NCI-H2196 (cell line): Measurements from ENCODE around the gene UST.
"Not testable (repeated sequence)": the region's sequence is repeated elsewhere in the genome, so short reads cannot be mapped to it uniquely, and the experiment has no call there.

Experiments
- DNase-seq: peaks from one replicate; lab custom pipeline; 2025; ENCODE audit not compliant: unreplicated experiment; lab: John Stamatoyannopoulos, UW

UST gene

GRCh38 chr6:148934961-148935360 is 188.1 kb downstream of the UST start:
- DNase-seq, result no peak

GRCh38 chr6:148935705-148936435 is 189.0 kb downstream of the UST start:
- no peak for DNase-seq

GRCh38 chr6:148943451-148943850 is 196.6 kb downstream of the UST start:
- DNase-seq, result no peak

GRCh38 chr6:148944608-148945007 is 197.8 kb downstream of the UST start:
- no peak for DNase-seq

- no peak for DNase-seq
These were observed 198.6 kb downstream of the UST start for GRCh38 chr6:148945301-148946021.

GRCh38 chr6:148947621-148948444 is 201.0 kb downstream of the UST start:
- DNase-seq, result peak; percentile 72

GRCh38 chr6:148951662-148952061 is 204.8 kb downstream of the UST start:
- DNase-seq, result no peak

- no peak for DNase-seq
These were observed 205.6 kb downstream of the UST start for GRCh38 chr6:148952147-148953035.

- DNase-seq, result no peak
These were observed 207.6 kb downstream of the UST start for GRCh38 chr6:148954461-148954860.

- DNase-seq, result no peak
These were observed 208.1 kb downstream of the UST start for GRCh38 chr6:148954934-148955333.

GRCh38 chr6:148955441-148955840 is 208.6 kb downstream of the UST start:
- no peak for DNase-seq

GRCh38 chr6:148956163-148956562 is 209.3 kb downstream of the UST start:
- DNase-seq, result not testable (repeated sequence)

GRCh38 chr6:148957752-148958151 is 210.9 kb downstream of the UST start:
- DNase-seq, result no peak

- no peak for DNase-seq
These were observed 212.2 kb downstream of the UST start for GRCh38 chr6:148959008-148959407.

GRCh38 chr6:148959501-148959900 is 212.7 kb downstream of the UST start:
- no peak for DNase-seq

GRCh38 chr6:148962854-148963515 is 216.2 kb downstream of the UST start:
- DNase-seq, result no peak

GRCh38 chr6:148963738-148964137 is 216.9 kb downstream of the UST start:
- no peak for DNase-seq

- DNase-seq, result no peak
These were observed 217.6 kb downstream of the UST start for GRCh38 chr6:148964467-148964866.

- no peak for DNase-seq
These were observed 218.5 kb downstream of the UST start for GRCh38 chr6:148965287-148965686.

GRCh38 chr6:148967011-148967520 is 220.2 kb downstream of the UST start:
- DNase-seq, result no peak
